Upper lobe of left lung (tissue), 4 donors: ENCODE data around the gene CNTNAP2.

Experiments
- POLR2A ChIP-seq, 4 donors: fragments of 450-650 bp; IDR thresholded peaks; one replicate each; pipeline ENCODE4 v1.5.1; 2016 to 2017; ENCODE audit warnings: antibody characterized with exemption in 4 of 4, mild to moderate bottlenecking in 2 of 4
- POLR2AphosphoS5 ChIP-seq, 2 donors: sonication (generic); formaldehyde crosslinking; IDR thresholded peaks; one replicate each; pipeline ENCODE4 v1.5.1; 2017; ENCODE audit warnings: antibody characterized with exemption in 2 of 2
- TF ChIP-seq, protein P1 (sequence below), 6 experiments: fragments of 450-650 bp in 4 of 6; fragments of 200-600 bp in 2 of 6; sonication (generic) in 2 of 6; IDR thresholded peaks; one replicate each; pipeline ENCODE4 v1.5.1; 2016 to 2019; ENCODE audit warnings: antibody characterized with exemption in 6 of 6

GRCh38 chr7:147298611-147299043 is 1182.0 kb downstream of the CNTNAP2 start:
- TF ChIP-seq, protein P1, sequence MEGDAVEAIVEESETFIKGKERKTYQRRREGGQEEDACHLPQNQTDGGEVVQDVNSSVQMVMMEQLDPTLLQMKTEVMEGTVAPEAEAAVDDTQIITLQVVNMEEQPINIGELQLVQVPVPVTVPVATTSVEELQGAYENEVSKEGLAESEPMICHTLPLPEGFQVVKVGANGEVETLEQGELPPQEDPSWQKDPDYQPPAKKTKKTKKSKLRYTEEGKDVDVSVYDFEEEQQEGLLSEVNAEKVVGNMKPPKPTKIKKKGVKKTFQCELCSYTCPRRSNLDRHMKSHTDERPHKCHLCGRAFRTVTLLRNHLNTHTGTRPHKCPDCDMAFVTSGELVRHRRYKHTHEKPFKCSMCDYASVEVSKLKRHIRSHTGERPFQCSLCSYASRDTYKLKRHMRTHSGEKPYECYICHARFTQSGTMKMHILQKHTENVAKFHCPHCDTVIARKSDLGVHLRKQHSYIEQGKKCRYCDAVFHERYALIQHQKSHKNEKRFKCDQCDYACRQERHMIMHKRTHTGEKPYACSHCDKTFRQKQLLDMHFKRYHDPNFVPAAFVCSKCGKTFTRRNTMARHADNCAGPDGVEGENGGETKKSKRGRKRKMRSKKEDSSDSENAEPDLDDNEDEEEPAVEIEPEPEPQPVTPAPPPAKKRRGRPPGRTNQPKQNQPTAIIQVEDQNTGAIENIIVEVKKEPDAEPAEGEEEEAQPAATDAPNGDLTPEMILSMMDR (IDR thresholded peaks at IDR 0.05): no peak
- TF ChIP-seq POLR2AphosphoS5 (IDR thresholded peaks at IDR 0.05) (no peak), POLR2A (IDR thresholded peaks at IDR 0.05) (no peak)
